SKM-1 treated with dmso at 0.1 percent for 144 hours (cell line): ENCODE measurements around the gene ENOSF1.

Experiments
- DNase-seq: peaks from one replicate; lab custom pipeline; 2025; ENCODE audit not compliant: unreplicated experiment; lab: John Stamatoyannopoulos, UW

The ENOSF1 gene

GRCh38 chr18:675307-675706, 37.1 kb downstream of the ENOSF1 start:
- no peak for DNase-seq

- DNase-seq: no peak
These were observed 38.7 kb downstream of the ENOSF1 start for GRCh38 chr18:673769-674168.

- DNase-seq: no peak
These were observed 39.1 kb downstream of the ENOSF1 start for GRCh38 chr18:673317-673716.

- DNase-seq: no peak
These were observed 41.0 kb downstream of the ENOSF1 start for GRCh38 chr18:671405-671804.

GRCh38 chr18:670522-670921, 41.9 kb downstream of the ENOSF1 start:
- DNase-seq: no peak

- no peak for DNase-seq
These were observed 43.4 kb downstream of the ENOSF1 start for GRCh38 chr18:669077-669476.

- no peak for DNase-seq
These were observed 44.2 kb downstream of the ENOSF1 start for GRCh38 chr18:668260-668659.

GRCh38 chr18:666628-667027, 45.8 kb downstream of the ENOSF1 start:
- DNase-seq: no peak

GRCh38 chr18:666177-666576, 46.3 kb downstream of the ENOSF1 start:
- no peak for DNase-seq

GRCh38 chr18:662197-662596, 50.2 kb downstream of the ENOSF1 start:
- no peak for DNase-seq

- no peak for DNase-seq
These were observed 52.8 kb downstream of the ENOSF1 start for GRCh38 chr18:659597-659996.

GRCh38 chr18:658947-659533, 53.4 kb downstream of the ENOSF1 start:
- no peak for DNase-seq

GRCh38 chr18:658001-658946, 54.2 kb downstream of the ENOSF1 start:
- DNase-seq: peak; percentile 86

GRCh38 chr18:657311-658000, 55.0 kb downstream of the ENOSF1 start, which contains the start of gene TYMS:
Gene TYMS (plus strand): TSS chr18:657653. CDS start chr18:657743, 90 bp downstream.
- peak; percentile 44 for DNase-seq

- no peak for DNase-seq
These were observed 57.0 kb downstream of the ENOSF1 start for GRCh38 chr18:655445-655844.

- no peak for DNase-seq
These were observed 57.8 kb downstream of the ENOSF1 start for GRCh38 chr18:654601-655000.

GRCh38 chr18:653512-653911, 58.9 kb downstream of the ENOSF1 start:
- no peak for DNase-seq

GRCh38 chr18:652131-652530, 60.3 kb downstream of the ENOSF1 start:
- DNase-seq: no peak

- peak; percentile 66 for DNase-seq
These were observed 62.0 kb downstream of the ENOSF1 start for GRCh38 chr18:650428-650858.

GRCh38 chr18:649341-649740, 63.1 kb downstream of the ENOSF1 start:
- DNase-seq: no peak

GRCh38 chr18:647304-647703, 65.1 kb downstream of the ENOSF1 start:
- no peak for DNase-seq
